AG04450 (cell line): ENCODE measurements around the gene DIDO1. TPM values are rescaled to one million over a fixed set of nuclear protein-coding genes. Genes with fewer than 3 reads are reported as not detected.

ENCODE experiments used
- CTCF ChIA-PET: fragments of 300-600, 350-600 bp; formaldehyde crosslinking; extraction: SDS; loops from one replicate; lab custom pipeline; 2022; ENCODE audit warnings: antibody characterized with exemption, inconsistent platforms; lab: Charles Lee
- POLR2A ChIA-PET: fragments of 350-600 bp; formaldehyde crosslinking; extraction: SDS; loops from one replicate; lab custom pipeline; 2021; ENCODE audit warnings: antibody characterized with exemption, inconsistent platforms; lab: Yijun Ruan, JAX
- DNase-seq: peaks from one replicate; pipeline ENCODE4 v3.0.0-alpha.2; 2011; ENCODE audit warnings: low read depth, low spot score
- H3K27ac ChIP-seq: one replicate; pipeline ENCODE4 v1.5.1; 2012; ENCODE audit warnings: low read depth, low read length, control low read depth
- H3K27me3 ChIP-seq: one replicate; pipeline ENCODE4 v1.6.0; 2012; ENCODE audit warnings: low read length; ENCODE audit not compliant: control insufficient read depth, insufficient read depth
- H3K4me3 ChIP-seq: 2 replicates; pipeline ENCODE4 v1.5.1; 2011; ENCODE audit warnings: mild to moderate bottlenecking, low read depth, low read length, control low read depth
- H3K9me3 ChIP-seq: 2 replicates; pipeline ENCODE4 v1.5.1; 2012; ENCODE audit warnings: low read length; ENCODE audit not compliant: control insufficient read depth, insufficient read depth
- CTCF ChIP-seq: IDR thresholded peaks from 2 replicates; pipeline ENCODE4 v1.5.1; 2011; ENCODE audit warnings: low read depth, low read length, control low read depth, inconsistent platforms
- polyA minus RNA-seq: library from RNA; depleted of rRNA, polyadenylated mRNA; stranded (reverse); fragments of >200 nt; gene quantifications from 2 replicates; pipeline ENCODE4 v1.2.3, GENCODE V29; 2011; rRNA and poly(A)+ RNA removed
- polyA plus RNA-seq: library from polyadenylated mRNA; depleted of rRNA; stranded (reverse); fragments of >200 nt; gene quantifications from 2 replicates; pipeline ENCODE4 v1.2.3, GENCODE V29; 2011; rRNA removed

Gene DIDO1
- polyA plus RNA-seq: 22.1 and 25.9 TPM in 2 replicates
- polyA minus RNA-seq: 31.2 and 32.0 TPM in 2 replicates

GRCh38 chr20:62926229-62927127, at the start of gene DIDO1:
TSS of gene DIDO1 (minus strand) at chr20:62926505.
- POLR2A ChIA-PET: interaction anchor here (1.3 kb wide), 1 partner anchor 11 kb away, joined by 11 read pairs; the partner anchor contains the start of gene GID8
- H3K27ac ChIP-seq: peak within 1 kb of the TSS; percentile 87
- peak within 1 kb of the TSS; percentile 87 for H3K4me3 ChIP-seq
- TF ChIP-seq CTCF: peak; percentile 59
- DNase-seq: peak; percentile 49
- CTCF ChIA-PET: interaction anchor here (0.6 to 1.7 kb wide), 11 partner anchors 9 to 83 kb away, joined by 3 to 8 read pairs (median 3); partner anchors contain the start of gene GID8
- peaks cover 4% of the 10 kb centered on the region; the same call in 1 of the 2 replicates for H3K9me3 ChIP-seq
- H3K27me3 ChIP-seq: no peaks in the 10 kb centered on the region

- H3K27ac ChIP-seq: no peak overlapping the region
- no peak for DNase-seq
- ChIA-PET POLR2A (no interaction called here), CTCF (interaction anchor here (0.7 kb wide), 1 partner anchor 119 kb away, joined by 3 read pairs; no protein-coding TSS in a partner anchor)
- no peak for TF ChIP-seq CTCF
- peaks cover 65% of the 10 kb centered on the region for H3K27me3 ChIP-seq
- H3K9me3 ChIP-seq: no peaks in the 10 kb centered on the region; the same call in 1 of the 2 replicates
- H3K4me3 ChIP-seq: no peak overlapping the region
Observed at GRCh38 chr20:62975251-62975760, 49.0 kb upstream of the DIDO1 start.

- CTCF ChIA-PET: interaction anchor here (0.5 to 1.4 kb wide), 18 partner anchors 8 to 242 kb away, joined by 3 to 13 read pairs (median 4); no protein-coding TSS in a partner anchor
- Histone ChIP-seq H3K4me3 (peak overlapping the region; percentile 39; the same call in 1 of the 2 replicates), H3K9me3 (no peaks in the 10 kb centered on the region; the same call in 1 of the 2 replicates), H3K27ac (no peak overlapping the region), H3K27me3 (peaks cover 48% of the 10 kb centered on the region)
- POLR2A ChIA-PET: interaction anchor here (0.9 to 1.0 kb wide), 2 partner anchors 34 to 36 kb away, joined by 3 to 9 read pairs; partner anchors contain the start of gene BHLHE23
- TF ChIP-seq CTCF: no peak
- no peak for DNase-seq
Observed at GRCh38 chr20:62972845-62973745, 46.8 kb upstream of the DIDO1 start.

GRCh38 chr20:62971950-62972844, 45.9 kb upstream of the DIDO1 start:
- peak; percentile 87 for TF ChIP-seq CTCF
- no peak overlapping the region for H3K27ac ChIP-seq
- peak overlapping the region; percentile 39 for H3K4me3 ChIP-seq
- CTCF ChIA-PET: interaction anchor here (0.5 to 1.4 kb wide), 18 partner anchors 9 to 243 kb away, joined by 3 to 13 read pairs (median 4); no protein-coding TSS in a partner anchor
- peak; percentile 45 for DNase-seq
- peaks cover 47% of the 10 kb centered on the region for H3K27me3 ChIP-seq
- POLR2A ChIA-PET: interaction anchor here (0.9 to 1.0 kb wide), 2 partner anchors 34 to 37 kb away, joined by 3 to 9 read pairs; partner anchors contain the start of gene BHLHE23
- H3K9me3 ChIP-seq: no peaks in the 10 kb centered on the region; the same call in 1 of the 2 replicates
